MM.1S (cell line): ENCODE results near the gene LCN10.

Experiments
- DNase-seq: peaks from one replicate; pipeline ENCODE4 v3.0.0-alpha.2; 2015
- H2AFZ ChIP-seq: fragments of 300-600 bp; sonication (generic); 2 replicates; pipeline ENCODE4 v1.6.0; 2016; ENCODE audit warnings: antibody characterized with exemption, low read length
- H3F3A ChIP-seq: fragments of 300-600 bp; sonication (generic); 2 replicates; pipeline ENCODE4 v1.6.1; 2016; ENCODE audit warnings: mild to moderate bottlenecking, antibody characterized with exemption, low read length, moderate library complexity, mixed read lengths; ENCODE audit not compliant: insufficient read depth
- H3K27ac ChIP-seq: fragments of 300-600 bp; sonication (generic); 2 replicates; pipeline ENCODE4 v1.5.1; 2016; ENCODE audit warnings: mild to moderate bottlenecking, low read length
- H3K27me3 ChIP-seq: fragments of 300-600 bp; sonication (generic); replicated peaks from 2 replicates; pipeline ENCODE4 v1.6.0; 2016; ENCODE audit warnings: low read length; ENCODE audit not compliant: insufficient read depth
- H3K36me3 ChIP-seq: fragments of 300-600 bp; sonication (generic); replicated peaks from 2 replicates; pipeline ENCODE4 v1.6.1; 2016; ENCODE audit warnings: mild to moderate bottlenecking, low read length, mixed read lengths; ENCODE audit not compliant: insufficient read depth
- H3K4me1 ChIP-seq: fragments of 300-600 bp; sonication (generic); 2 replicates; pipeline ENCODE4 v1.6.1; 2016; ENCODE audit warnings: low read length, mixed read lengths
- H3K4me2 ChIP-seq: fragments of 300-600 bp; sonication (generic); 2 replicates; pipeline ENCODE4 v1.6.0; 2016; ENCODE audit warnings: low read depth, low read length
- H3K4me3 ChIP-seq: fragments of 300-600 bp; sonication (generic); 2 replicates; pipeline ENCODE4 v1.5.1; 2016; ENCODE audit warnings: low read length, mixed read lengths
- H3K79me2 ChIP-seq: fragments of 300-600 bp; sonication (generic); 2 replicates; pipeline ENCODE4 v1.6.1; 2016; ENCODE audit warnings: mixed run types, low read length, mixed read lengths
- H3K9ac ChIP-seq: fragments of 300-600 bp; sonication (generic); 2 replicates; pipeline ENCODE4 v1.6.1; 2016; ENCODE audit warnings: low read length, mixed read lengths
- H3K9me2 ChIP-seq: fragments of 300-600 bp; sonication (generic); replicated peaks from 2 replicates; pipeline ENCODE4 v1.6.1; 2016; ENCODE audit warnings: mild to moderate bottlenecking, low read length, mixed read lengths; ENCODE audit not compliant: insufficient read depth
- H3K9me3 ChIP-seq: fragments of 300-600 bp; sonication (generic); replicated peaks from 2 replicates; pipeline ENCODE4 v1.6.1; 2016; ENCODE audit warnings: mild to moderate bottlenecking, low read length, mixed read lengths; ENCODE audit not compliant: insufficient read depth
- H4K20me1 ChIP-seq: fragments of 300-600 bp; sonication (generic); 2 replicates; pipeline ENCODE4 v1.6.1; 2016; ENCODE audit warnings: mild to moderate bottlenecking, low read length, moderate library complexity, mixed read lengths; ENCODE audit not compliant: insufficient read depth
- CTCF ChIP-seq: fragments of 300-600 bp; sonication (generic); IDR thresholded peaks from 2 replicates; pipeline ENCODE4 v1.5.1; 2016; ENCODE audit warnings: antibody characterized with exemption, low read length, mixed read lengths
- EZH2 ChIP-seq: fragments of 300-600 bp; sonication (generic); optimal IDR thresholded peaks from 2 replicates; pipeline ENCODE3; 2017; ENCODE audit warnings: low read depth, mild to moderate bottlenecking, antibody characterized with exemption, low read length, mixed read lengths
- EZH2phosphoT487 ChIP-seq: fragments of 300-600 bp; sonication (generic); IDR thresholded peaks from 2 replicates; pipeline ENCODE4 v1.6.1; 2018; ENCODE audit warnings: antibody characterized with exemption, low read length

Gene LCN10

DNA sequence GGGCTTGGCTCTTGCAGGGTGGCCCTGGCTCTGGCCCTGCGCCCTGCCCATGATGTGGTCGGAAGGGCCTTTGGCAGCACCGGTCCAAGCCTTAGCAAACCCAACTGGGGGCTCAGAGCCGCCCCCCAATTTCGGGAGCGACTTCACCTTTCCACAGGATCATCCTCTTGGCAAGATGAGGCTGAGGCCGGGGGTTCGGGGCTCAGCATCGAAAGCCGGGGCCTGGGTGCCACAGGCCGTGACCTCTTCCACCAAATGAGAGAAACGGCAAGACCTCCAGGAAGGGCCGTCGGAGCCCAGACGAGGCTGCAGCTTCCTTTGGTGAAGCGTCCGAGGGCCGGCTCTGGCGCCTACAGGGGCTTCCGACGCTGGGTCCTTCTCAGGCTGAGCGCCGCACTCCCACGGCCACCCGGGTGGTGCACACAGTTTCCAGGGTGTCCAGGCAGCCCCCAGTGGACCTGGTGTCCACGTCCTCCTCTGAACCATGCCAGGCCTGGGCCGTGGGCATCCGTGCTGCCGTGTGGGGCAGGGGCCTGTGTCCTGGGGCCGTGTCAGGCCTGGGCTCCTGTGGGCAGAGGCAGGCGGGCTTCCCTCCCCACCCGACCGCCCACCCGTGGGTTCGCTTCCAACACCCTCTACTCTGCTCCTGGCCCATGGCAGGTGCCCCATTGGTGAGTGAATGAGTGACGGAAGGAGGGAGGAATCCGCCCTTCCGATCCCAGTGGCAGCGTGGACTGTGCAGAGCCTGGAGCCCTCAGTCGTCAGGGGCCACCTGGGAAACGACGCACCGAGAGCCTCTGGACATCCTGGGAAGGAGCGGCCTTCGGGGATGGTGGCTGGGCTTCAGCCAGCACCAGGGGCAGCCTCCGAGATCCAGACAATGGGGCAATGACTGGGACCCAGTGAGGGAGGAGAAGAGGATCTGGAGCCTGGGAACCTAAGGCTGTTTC lies 50.3 kb downstream of the LCN10 start:
- Histone ChIP-seq H3K36me3 (no peaks in the 10 kb centered on the region), H3K9me3 (no peaks in the 10 kb centered on the region), H3K9ac (no peak overlapping the region), H3K4me3 (no peak overlapping the region), H2AFZ (no peak overlapping the region), H3K4me1 (no peaks in the 10 kb centered on the region), H3K79me2 (no peaks in the 10 kb centered on the region), H4K20me1 (no peaks in the 10 kb centered on the region), H3K4me2 (no peak overlapping the region), H3K9me2 (no peaks in the 10 kb centered on the region), H3K27me3 (peaks cover 92% of the 10 kb centered on the region), H3K27ac (no peak overlapping the region), H3F3A (no peaks in the 10 kb centered on the region)
- no peak for DNase-seq
- TF ChIP-seq EZH2phosphoT487: no peak
- no peak for TF ChIP-seq CTCF
- no peak for TF ChIP-seq EZH2

GRCh38 chr9:136691316-136692184 lies 51.2 kb downstream of the LCN10 start:
- TF ChIP-seq EZH2: no peak
- TF ChIP-seq EZH2phosphoT487: no peak
- no peak for TF ChIP-seq CTCF
- H3K4me2 ChIP-seq: no peak overlapping the region
- no peaks in the 10 kb centered on the region for H3K79me2 ChIP-seq
- no peak overlapping the region for H3K4me3 ChIP-seq
- H3F3A ChIP-seq: no peaks in the 10 kb centered on the region
- no peaks in the 10 kb centered on the region for H4K20me1 ChIP-seq
- no peaks in the 10 kb centered on the region for H3K9me3 ChIP-seq
- H3K27me3 ChIP-seq: peaks cover 90% of the 10 kb centered on the region
- no peaks in the 10 kb centered on the region for H3K4me1 ChIP-seq
- no peak for DNase-seq
- H3K9ac ChIP-seq: no peak overlapping the region
- H3K27ac ChIP-seq: no peak overlapping the region
- no peaks in the 10 kb centered on the region for H3K36me3 ChIP-seq
- no peak overlapping the region for H2AFZ ChIP-seq
- no peaks in the 10 kb centered on the region for H3K9me2 ChIP-seq

DNA sequence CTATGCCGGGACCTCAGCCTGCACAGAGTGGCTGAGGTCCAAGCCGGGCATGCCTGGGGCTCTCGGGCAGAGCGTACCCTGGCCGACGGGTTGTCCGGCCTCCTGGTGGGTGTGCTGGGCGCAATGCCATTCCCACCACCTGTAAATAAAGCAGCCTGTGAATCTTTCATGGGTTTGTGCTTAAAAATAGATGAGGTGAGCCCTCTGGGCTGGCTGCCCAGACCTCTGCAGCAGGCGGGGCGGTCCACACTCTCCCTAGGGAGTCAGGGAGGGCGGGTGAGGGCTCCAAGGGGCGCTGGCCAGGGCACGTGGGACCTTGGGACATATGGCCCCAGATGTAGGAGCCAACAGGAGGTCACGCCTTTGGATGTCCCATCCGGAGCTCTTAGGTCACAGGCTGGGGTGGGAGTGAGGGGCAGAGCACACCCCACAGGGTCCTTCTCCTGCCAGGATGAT lies 51.9 kb downstream of the LCN10 start:
- H3K36me3 ChIP-seq: no peaks in the 10 kb centered on the region
- no peak overlapping the region for H2AFZ ChIP-seq
- no peak overlapping the region for H3K4me3 ChIP-seq
- H3K27me3 ChIP-seq: peaks cover 91% of the 10 kb centered on the region
- H3K79me2 ChIP-seq: no peaks in the 10 kb centered on the region
- no peaks in the 10 kb centered on the region for H4K20me1 ChIP-seq
- no peaks in the 10 kb centered on the region for H3F3A ChIP-seq
- H3K4me1 ChIP-seq: no peaks in the 10 kb centered on the region
- DNase-seq: no peak
- no peaks in the 10 kb centered on the region for H3K9me2 ChIP-seq
- no peaks in the 10 kb centered on the region for H3K9me3 ChIP-seq
- H3K4me2 ChIP-seq: no peak overlapping the region
- H3K9ac ChIP-seq: no peak overlapping the region
- no peak overlapping the region for H3K27ac ChIP-seq
- TF ChIP-seq CTCF (no peak), EZH2 (no peak), EZH2phosphoT487 (no peak)
